Stimulated activated CD8-positive, alpha-beta memory T cell treated with anti-CD3 and anti-CD28 coated beads, Interleukin-7, amount 100 ng/mL, for 1 hour (primary cell): ENCODE measurements around the gene GRHPR.
A peak's percentile ranks its signal among the peaks of the same experiment; 100 is the strongest.
"Not testable (repeated sequence)": the region's sequence is repeated elsewhere in the genome, so short reads cannot be mapped to it uniquely, and the experiment has no call there.

Experiments
- DNase-seq, 2 donors: peaks; one replicate each; pipeline ENCODE4 v3.0.0-alpha.2; 2020; ENCODE audit warnings: low read depth in 2 of 2

Gene GRHPR

DNA sequence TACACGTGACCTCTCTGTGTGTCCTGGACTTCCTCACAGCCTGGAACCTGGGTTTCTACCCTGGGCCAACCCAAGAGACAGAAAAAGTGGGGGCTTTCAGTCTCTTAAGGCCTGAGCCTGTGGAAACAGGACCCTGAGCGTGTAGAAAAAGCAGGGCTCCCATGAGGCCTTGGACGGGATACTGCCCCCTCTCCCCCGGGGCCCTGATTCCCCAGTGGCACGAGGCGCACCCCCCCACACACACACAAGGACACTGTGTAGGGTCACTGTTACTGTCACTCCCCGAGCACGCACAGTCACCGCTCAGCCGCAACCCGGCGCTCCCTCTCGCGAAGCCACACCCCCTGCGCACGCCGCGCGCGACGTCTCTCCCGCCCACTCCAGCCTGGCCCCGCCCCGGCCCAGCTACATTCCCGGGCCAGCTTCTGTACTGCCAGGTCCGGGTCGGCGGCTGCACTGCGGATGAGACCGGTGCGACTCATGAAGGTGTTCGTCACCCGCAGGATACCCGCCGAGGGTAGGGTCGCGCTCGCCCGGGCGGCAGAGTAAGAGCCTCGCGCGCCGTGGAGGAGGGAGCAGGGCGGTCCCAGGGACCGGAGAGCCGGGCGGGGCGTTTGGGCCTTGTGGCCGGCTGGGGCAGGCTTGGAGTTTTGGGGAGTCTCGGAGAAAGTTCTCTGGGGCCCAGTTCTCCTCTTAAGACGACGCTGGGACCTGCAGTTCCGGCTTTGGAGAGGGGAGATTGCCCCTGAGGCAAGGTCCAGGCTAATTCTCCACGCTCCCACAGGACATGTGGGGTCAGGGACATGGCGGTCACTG lies at the start of gene GRHPR:
TSS of gene GRHPR (plus strand) at position 408 of the 816 bp plus-strand sequence. CDS start at position 463, 55 bp downstream.
- DNase-seq, result peak; percentile 72 to 77

GRCh38 chr9:37372839-37373238 lies 49.7 kb upstream of the GRHPR start:
- DNase-seq, result no peak

DNA sequence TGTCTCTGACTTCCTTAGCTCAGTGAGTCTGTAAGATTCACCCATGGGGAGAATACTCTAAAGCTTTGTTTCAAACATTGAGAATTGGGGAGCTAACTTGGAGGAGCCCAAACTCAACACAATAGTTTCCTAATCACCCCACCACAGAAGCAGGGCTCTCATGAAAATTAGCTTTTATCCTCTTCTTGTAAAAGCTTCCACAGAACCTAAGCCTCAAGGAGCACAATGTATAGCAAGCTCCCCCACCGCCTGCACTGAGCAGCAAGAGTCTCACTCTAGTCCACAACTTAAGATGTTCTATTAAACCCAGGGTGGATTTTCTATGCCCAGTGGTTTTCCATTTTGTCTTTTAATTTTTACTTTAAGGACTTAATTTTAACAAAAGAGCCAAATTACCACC lies 48.9 kb upstream of the GRHPR start:
- DNase-seq, result no peak

DNA sequence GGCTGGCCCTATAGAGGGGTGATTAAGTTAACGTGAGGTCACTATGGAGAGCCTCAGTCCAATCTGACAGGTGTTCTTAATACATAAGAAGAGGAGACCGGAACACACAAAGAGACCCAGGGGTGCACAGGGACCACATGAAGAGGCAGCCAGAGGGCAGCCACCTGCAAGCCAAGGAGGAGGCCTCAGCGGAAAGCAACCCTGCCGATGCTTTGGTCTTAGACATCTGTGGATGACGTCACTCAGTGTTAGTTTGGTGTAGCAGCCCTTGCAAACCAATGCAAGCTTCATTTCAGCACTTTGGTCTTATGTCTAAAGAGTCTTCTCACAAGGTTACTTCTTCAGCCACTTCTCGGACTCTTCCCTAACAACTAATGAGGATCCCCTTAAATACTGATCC lies 47.6 kb upstream of the GRHPR start:
- no peak for DNase-seq

DNA sequence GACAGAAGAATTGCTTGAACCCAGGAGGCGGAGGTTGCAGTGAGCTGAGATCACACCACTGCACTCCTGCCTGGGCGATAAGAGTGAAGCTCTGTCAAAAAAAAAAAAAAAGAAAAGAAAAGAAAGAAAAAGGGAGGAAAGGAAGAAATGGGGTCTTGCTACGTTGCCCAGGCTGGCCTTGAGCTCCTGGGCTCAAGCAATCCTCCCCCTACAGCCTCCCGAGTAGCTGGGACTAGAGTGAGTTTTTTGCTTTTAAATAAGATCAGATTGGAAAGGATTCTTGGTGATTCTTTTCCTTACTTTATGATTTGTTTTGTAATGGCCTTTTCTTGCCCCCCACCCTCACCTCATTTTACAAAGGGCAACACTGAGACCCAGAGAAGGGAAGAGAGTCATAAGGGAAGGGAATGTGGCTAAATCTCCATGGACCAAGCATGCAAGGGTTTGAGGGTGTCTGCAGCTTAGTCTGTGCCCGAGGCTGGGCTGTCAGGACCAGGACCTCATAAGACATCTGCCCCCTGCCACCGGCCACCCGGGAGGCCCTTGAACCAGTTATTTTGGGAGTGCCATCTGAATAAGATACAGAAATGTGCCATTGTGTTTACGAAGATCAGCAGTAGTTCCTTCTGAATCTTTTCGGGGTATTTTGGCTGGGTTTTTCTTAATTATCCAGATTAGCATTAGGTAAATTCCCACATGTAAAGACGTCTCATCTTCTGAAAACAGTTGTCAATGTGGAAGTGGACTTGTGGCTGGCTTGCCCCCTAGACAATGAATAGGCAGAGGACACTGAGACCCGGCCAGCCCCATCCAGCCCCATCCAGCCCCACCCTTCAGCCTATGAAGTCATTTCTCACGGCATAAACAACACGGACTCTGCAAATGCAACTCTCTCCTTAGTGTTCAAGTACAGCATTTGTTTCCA lies 44.5 kb upstream of the GRHPR start:
- DNase-seq, result no peak

DNA sequence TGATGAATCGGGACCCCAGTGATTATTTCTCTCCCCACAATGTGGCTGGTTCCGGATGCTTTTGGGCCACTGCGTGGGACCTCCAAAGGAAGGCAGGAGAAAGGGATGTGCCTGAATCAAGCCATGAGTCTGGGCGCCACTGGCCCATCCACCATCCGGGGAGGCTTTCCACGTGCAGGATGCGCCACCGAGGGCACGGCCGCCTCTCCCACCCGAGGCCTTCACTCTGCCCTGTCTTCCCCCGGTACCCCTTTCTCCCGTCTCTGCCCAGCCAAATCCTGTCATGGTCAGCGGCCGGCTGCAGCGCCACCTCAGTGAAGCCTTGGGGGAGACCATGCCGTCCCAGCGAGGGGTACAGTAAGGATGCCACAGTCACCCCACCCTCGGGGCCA lies 43.9 kb upstream of the GRHPR start:
- DNase-seq, result no peak

- no peak for DNase-seq
Observed at GRCh38 chr9:37379835-37380234, 42.7 kb upstream of the GRHPR start.

DNA sequence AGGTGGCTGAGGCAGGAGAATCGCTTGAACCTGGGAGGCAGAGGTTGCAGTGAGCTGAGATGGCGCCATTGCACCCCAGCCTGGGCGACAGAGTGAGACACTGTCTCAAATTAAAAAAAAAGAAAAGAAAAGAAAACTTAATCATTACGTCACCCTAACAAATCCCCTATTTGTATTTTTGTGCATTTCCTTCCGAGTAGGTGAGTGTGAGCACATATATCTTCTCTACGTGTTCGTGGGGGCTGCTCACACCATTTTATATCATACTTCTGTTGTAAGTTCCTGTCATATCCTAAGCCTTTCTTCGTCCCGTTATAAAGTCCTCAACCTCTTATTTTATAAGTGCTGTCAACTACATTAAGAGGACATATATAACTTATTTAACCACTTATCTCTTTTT lies 41.9 kb upstream of the GRHPR start:
- no peak for DNase-seq

DNA sequence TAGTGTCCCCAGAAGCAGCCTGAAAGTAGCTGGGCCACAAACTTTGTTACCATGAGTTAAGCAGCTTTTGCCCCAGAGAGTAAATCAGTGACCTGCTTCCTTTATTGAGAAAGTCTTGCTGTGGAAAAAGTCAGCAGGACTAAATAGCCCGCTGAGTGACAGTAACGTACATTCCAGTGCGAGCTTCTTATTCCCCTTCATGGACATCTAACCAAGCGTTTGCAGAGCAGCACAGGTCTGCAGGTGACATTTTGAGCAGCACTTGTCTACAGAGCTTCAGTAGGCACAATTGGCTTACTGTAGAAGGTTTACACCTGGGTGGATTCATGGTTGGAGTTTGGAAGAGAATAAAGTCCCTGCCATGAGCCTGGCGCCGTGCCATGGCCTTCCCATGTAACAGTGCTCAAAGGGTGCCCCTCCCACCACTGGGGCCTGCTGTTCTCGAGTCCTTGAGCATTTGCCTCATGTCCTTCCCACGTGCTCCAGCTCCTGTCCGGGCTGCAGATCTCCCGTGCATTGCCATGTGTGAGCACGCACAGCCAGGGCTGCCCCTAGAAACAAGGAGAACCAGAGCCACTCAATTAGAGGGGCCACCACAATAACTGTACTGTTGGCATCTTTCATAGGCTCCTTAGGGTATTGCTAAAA lies 41.3 kb upstream of the GRHPR start:
- no peak for DNase-seq

DNA sequence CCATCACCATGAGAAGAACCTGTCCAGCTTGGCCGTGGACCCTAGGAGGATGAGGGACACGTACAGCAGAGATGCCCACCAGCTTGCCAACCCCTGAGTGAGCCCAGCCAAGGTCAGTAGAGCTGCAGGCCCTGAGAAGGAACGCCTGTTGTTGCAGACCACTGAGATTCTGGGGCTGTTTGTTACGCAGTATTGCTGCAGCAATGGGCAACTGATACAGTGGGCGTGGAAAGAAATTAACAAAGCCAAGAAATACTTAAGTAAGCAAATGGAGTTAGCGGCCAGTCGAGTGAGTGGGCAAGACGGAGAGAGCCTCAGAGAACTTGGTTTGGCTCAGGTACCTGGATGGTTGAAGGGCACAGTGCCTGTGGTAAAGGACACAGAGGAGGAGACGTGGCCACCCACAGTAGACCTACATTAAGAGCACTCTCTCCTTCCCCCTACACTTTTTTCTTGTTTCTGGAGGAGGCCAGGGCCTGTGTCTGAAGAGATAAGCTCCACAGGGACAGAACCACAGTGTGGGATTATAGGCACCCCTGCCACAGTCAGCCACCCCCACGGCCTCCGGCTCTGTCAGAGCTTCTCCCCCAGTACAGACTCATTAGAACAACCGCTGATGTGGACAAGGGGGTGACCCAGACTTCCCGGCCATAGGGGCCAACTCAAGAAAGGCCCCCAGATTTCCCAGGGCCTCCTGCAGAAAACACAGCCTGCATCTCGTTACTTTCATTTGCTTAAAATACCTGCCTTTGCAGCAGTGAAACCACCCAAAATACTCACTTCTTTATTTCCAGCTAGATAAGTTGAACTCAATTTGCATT lies 40.1 kb upstream of the GRHPR start:
- no peak for DNase-seq

DNA sequence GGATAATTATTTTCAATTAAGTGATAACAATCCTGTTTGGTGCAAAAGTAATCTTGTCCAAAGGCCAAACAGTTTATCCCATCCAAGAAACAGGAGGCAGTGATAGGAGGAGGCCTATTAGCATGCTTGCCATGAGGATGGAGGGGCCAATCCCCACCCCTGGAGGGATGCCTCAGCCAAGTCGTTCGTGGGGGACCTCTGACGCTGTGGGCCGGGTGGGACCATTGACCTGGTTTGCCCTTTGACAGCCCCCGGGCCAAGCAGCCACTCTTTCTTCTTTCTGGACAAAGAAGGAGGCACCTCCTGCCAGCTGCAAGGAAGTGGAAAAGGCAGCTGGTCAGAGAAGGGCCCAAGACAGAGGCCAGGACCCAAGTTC lies 39.5 kb upstream of the GRHPR start:
- DNase-seq, result no peak

GRCh38 chr9:37383393-37383792 lies 39.1 kb upstream of the GRHPR start:
- no peak for DNase-seq

- DNase-seq, result no peak
Observed at GRCh38 chr9:37383876-37384746, 38.4 kb upstream of the GRHPR start.

GRCh38 chr9:37385286-37385685 lies 37.2 kb upstream of the GRHPR start:
- DNase-seq, result no peak

DNA sequence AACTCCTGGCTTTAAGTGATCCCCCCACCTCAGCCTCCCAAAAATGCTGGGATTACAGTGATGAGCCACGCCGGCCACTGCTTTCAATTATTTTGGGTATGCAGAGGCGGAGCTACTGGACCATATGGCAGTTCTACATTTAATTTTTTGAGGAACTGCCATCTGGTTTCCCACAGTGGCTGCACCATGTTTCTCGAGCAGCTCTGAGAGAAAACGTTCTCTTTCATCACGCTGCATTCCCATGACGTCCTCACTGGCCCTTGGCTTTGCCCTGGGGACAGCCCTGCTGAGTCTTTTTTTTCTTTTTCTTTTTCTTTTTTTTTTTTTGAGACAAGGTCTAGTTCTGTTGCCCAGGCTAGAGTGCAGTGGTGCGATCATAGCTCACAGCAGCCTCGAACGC lies 35.5 kb upstream of the GRHPR start:
- no peak for DNase-seq

DNA sequence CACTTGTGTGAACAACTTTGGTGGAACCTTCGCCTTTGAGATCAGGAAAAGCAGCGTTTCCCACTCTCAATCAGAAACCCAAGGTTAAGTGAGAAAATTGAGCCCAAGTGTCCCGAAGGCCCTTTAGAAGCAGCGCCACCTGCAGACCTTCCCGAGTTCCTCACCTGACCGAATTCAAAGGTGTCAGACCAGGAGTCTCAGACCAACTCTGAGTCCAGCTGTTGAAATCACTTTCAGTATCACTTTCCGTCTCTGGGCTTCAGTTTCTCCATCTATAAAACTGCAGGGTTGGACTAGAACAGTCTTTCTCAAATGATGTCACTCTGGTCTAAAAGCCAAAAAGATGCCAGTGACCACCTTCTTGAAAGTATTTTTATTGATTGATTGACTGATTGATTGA lies 31.7 kb upstream of the GRHPR start:
- no peak for DNase-seq

DNA sequence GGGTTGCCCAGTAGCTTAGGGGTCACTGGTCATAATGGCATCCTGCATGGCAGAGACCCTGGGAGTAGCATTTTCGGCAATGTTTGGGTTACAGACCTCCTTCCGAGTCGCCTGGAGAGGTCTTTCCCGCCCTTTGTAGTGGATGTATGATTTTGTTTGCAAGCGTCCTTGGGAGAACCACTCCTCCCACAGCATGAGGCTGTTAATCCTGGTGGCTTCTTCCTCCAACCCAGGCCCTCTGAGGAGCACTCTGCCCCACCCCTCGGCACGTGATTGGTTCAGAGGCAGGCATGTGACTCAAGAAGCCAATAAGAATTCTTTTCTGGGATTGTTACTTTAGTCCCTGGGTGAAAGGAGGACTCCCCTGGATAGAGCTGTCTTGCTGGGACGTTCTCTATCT lies 30.2 kb upstream of the GRHPR start:
- DNase-seq, result no peak

DNA sequence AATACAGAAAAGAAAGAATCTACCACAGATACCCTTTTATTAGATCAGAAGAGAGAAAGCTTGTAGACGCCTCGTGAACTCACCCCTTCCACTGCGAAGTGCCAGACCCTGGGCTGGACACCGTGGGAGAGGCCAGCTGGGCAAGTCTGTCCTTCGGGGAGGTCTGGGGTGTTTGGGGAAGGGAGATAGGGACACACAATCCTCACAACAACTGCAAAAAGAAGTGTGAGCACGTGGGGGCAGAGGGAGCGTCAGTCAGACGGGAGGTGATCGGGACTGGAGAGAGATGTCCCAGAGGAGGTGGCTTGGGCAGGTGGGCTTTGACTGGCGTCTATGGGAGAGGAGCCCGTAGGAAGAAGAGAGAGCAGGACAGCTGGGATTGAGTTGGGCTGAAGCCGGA lies 27.3 kb upstream of the GRHPR start:
- no peak for DNase-seq

- no peak for DNase-seq
Observed at GRCh38 chr9:37395663-37396062, 26.8 kb upstream of the GRHPR start.

DNA sequence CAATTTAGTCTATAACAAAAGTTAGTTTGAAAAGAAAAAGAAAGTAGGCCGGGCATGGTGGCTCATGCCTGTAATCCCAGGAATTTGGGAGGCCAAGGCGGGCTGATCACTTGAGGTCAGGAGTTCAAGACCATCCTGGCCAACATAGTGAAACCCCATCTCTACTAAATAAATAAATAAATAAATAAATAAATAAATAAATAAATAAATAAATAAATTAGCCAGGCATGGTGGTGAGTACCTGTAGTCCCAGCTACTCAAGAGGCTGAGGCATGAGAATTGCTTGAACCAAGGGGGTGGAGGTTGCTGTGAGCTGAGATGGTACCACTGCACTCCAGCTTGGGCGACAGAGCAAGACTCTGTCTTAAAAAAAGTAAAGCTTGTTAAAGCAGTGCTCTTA lies 24.5 kb upstream of the GRHPR start:
- DNase-seq, result not testable (repeated sequence)
